HG03342 (cell line): ENCODE data around the gene OGFR.

Source experiments
- ATAC-seq: cut with Tn5 transposase; IDR thresholded peaks from one replicate; pipeline ENCODE4 v1.9.1; 2021; ENCODE audit warnings: mild to moderate bottlenecking, moderate library complexity; ENCODE audit not compliant: unreplicated experiment

The OGFR gene

DNA sequence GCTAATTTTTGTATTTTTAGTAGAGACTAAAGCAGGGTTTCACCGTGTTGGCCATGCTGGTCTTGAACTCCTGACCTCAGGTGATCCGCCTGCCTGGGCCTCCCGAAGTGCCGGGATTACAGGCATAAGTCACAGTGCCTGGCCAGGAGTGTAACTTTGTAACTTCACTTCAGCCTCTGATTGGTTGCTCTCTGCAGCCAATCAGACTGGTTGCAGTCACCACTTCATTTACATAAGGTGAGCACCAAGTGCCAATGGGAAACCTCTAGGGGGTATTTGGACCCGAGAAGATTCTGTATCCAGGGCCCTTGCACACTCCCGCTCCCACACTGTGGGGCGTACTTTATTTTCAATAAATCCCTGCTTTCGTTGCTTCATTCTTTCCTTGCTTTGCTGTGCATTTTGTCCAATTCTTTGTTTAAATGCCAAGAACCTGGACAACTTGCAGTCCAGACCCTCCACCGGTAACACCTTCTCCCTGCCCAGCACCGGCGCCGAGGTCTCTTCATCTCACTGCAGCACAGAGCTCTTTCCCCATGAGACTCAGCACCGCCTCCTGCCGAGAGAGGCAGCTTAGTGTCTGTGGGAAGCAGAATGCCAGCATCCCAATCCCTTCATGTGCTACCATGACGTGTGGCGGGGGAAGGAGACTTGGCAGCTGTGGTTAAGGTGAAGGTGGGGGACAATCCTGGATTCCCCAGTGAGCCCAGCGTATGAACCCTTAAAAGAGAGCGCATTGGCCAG, 22.3 kb upstream of the OGFR start:
- ATAC-seq, result no peak

- ATAC-seq, result no peak
These were observed 21.7 kb upstream of the OGFR start for GRCh38 chr20:62782893-62783278.

DNA sequence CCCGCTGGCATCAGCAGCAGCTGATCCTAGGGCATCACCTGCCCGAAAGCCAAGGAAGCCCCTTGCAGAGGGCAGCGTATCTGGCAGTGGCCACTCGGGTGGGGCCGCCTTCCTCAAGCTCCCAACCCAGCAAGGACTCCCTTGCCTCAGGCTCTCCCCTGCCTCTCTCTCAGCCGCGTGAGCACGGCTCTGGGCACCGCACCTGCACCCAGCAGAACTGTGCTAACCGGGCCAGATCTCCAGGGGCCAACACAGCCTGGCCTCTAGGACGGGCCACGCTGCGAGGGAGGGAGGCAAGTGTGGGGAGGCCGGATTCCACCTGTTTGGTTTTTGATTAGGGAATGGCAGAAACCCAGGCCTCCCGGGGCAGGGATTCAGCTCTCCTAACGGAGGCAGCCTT, 20.1 kb upstream of the OGFR start:
- no peak for ATAC-seq

GRCh38 chr20:62785393-62785792, 19.2 kb upstream of the OGFR start:
- ATAC-seq, result no peak

DNA sequence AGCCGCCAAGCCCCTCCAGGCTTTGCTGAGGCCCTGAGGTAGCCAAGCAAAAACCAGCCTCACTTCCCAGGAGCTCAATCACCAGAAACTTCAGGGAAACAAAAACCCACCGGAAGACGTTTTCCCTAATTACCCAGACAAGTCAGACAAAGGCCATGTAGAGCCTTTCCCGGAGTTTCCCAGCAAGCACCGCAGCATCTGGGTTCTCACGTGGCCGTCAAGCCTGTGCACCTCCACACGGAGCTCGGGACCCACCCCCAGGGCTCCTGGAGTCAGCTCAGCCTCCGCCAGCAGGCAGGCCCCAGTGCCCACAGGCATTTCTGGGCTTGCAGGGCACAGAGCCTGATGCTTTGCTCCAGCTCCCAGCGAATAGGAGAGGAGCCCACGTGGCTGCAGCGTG, 18.5 kb upstream of the OGFR start:
- no peak for ATAC-seq

DNA sequence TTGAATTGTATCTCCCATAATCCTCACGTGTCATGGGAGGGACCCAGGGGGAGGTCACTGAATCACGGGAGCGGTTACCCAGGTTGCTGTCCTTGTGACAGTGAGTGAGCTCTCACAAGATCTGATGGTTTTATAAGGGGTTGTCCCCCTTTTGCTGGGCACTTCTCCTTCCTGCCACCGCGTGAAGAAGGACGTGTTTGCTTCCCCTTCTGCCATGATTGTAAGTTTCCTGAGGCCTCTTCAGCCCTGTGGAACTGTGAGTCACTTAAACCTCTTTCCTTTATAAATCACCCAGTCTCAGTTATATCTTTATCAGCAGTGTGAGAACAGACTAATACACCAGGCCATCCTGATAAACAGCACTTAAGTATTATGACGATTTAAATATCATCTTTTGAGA, 17.3 kb upstream of the OGFR start:
- no peak for ATAC-seq

GRCh38 chr20:62787866-62788265, 16.8 kb upstream of the OGFR start:
- ATAC-seq, result no peak

DNA sequence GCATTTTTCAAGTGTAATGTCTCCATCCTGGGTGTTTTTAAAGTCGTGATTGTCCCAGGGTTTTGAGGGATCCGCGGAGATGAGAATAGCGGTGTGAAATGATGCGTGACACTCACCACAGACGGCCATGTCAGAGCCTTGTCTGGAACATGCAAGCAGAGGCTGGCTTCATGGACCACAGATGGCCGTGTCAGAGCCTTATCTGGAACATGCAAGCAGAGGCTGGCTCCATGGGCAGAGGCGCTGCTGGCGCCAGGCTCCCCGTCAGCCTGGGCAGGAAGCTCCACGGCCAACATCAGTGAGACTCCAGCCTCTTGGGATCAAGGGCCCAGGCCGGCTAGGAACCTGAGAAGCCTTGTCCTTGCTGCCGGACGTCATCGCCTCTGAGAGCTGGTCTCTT, 16.0 kb upstream of the OGFR start:
- ATAC-seq, result no peak

- ATAC-seq, result no peak
These were observed 14.6 kb upstream of the OGFR start for GRCh38 chr20:62790075-62790474.

GRCh38 chr20:62791301-62792181, 13.1 kb upstream of the OGFR start:
- ATAC-seq, result no peak

DNA sequence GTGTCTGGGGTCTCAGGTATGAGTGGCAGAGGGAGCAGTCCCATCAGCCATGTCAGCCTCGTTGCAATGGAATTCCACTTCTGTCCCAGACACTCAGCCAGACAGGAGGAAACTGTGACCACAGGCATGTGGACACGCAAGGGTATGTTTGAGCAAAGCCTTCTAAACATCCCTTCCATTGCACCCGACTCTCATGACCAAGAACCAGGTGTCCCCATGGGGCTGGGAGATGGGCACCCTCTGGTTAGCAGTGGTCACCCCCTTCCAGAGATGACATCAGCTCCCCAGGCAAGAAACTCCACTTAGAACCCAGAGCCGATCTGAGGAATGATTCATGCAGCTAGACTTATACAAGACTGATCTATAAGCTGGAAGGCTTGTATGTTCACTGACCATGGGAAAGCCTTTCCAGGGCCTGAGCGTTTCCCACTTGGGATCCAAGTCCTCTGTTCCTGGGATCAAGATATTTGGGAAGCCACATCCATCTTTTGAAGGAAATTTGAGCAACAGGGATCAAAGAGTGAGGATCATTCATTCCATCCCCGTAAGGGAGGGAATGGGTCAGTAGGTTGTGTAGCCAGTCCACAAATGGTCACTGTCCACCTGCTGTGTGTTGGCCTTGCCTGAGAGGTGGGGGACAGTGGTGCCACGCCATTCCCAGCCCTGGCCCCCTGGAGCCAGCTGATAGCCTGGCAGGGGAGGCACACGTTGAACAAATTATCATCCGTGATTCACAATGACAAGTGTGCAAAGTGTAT, 12.3 kb upstream of the OGFR start:
- ATAC-seq, result no peak

DNA sequence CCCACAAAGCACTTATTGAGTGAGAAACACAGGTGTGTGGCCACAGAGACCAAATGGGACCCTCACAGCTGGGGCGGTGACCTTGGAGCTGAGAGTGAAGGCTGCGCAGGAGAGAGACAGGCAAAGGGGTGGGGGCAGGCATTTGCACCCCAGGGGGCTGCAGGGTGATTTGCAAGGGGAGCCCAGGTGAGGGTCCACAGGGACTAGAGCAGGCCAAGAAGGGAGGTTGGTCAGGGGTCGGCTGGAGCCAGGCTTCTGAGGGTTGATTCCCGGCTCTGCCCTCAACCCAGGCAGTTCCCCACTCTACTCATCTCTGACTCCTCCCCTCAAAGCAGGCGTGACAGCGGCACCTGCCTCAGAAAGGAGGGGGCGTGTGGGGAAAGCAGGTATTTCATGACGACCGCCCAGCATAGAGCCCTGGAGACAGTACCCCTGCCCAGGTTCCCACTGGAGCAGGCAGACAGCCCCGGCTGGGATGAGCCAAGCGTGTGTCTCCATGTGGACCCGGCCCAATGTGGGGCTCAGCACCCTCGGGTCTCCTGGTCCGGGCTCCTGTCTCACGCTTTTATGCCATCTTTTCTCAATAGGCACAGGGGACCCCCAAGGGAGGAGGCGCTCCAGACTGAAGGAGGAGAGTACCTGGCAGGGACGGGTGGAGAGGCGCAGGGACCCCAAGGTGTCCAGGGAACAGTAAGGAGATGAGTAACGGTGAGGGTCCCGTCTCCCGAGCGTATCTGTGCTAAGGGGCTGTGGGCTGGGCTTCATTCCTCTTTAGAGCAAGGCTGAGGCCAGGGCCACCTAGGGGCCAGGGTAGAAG, 11.5 kb upstream of the OGFR start:
- ATAC-seq, result no peak

DNA sequence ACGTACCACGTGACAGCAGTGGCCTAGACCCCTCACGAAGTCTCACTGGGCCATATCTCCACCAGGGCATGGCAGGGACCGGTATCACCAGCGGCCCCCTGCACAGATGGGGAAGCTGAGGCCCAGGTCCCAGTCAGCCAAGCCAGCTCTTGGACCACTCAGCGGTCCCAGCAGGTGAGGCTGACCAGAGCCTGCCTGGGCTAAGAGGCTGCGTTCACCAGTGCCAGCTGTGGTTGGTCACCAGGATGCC, 11.0 kb upstream of the OGFR start:
- no peak for ATAC-seq

GRCh38 chr20:62794007-62794724, 10.5 kb upstream of the OGFR start:
- ATAC-seq, result peak; percentile 62

DNA sequence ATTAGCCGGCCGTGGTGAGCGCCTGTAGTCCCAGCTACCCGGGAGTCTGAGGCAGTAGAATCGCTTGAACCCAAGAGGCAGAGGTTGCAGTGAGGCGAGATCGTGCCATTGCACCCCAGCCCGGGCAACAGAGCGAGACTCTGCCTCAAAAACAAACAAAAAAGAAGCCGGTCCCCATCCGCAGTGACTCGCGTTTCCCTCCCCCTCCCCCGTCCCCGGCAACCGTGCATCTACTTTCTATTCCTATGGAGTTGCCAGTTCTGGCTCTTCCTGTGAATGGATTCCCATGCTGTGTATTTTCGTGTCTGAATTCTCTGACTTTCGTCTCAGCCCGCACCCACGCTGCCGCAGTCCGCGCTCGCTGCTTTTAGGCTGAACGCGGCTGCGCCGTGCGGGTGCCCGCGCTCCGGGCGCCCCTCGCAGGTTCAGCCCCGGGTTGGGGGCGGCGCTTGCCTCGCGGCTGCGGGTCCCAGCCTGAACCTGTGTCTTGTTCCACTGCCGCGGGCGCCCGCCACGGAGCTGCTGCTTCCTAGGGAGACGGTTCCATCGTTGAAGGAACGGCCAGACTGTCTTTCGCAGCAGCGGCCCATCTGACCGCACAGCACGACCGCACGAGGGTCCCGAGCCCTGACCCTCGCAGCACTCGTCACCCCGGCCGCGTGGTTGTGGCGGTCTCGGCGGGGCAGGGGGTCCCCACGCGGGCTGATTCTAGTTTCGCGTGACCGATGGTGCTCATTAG, 9.4 kb upstream of the OGFR start:
- ATAC-seq, result no peak

GRCh38 chr20:62796699-62797491, 7.7 kb upstream of the OGFR start:
- ATAC-seq, result no peak

GRCh38 chr20:62797671-62798532, 6.7 kb upstream of the OGFR start:
- no peak for ATAC-seq

GRCh38 chr20:62799036-62799435, 5.6 kb upstream of the OGFR start:
- ATAC-seq, result no peak
